OCI-LY7 (cell line): Measurements from ENCODE around the gene LRRFIP1.

ENCODE experiments used
- EZH2phosphoT487 ChIP-seq: fragments of 200-600 bp; sonication (generic); IDR thresholded peaks from 2 replicates; pipeline ENCODE4 v1.6.1; 2018; ENCODE audit warnings: low read depth, borderline replicate concordance, mild to moderate bottlenecking, mixed run types, antibody characterized with exemption, low read length, moderate library complexity, mixed read lengths
- TF ChIP-seq, protein P1 (sequence below): fragments of 200-600 bp; sonication (generic); conservative IDR thresholded peaks from 2 replicates; pipeline ENCODE4 v1.5.1; 2014; ENCODE audit warnings: mild to moderate bottlenecking, antibody characterized with exemption, low read length, moderate library complexity, mixed read lengths

DNA sequence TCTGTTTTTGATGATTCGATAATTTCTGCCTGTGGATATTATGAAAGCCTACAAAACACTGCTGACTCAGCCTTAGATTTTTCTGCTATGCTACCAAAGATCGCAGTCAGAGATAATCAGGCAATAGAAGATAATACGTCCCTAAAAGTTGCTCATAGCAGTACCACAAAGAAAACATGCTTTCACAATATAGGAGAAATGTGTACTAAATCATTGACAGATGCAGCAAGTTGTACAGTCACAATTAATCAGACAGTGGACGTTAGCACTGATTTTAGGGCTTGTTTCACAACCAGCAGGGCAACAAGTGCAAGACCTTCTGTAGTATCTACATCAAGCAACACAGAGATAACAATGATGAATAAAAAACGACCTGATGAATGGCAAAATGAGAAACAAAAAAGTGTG, 190.7 kb downstream of the LRRFIP1 start:
- TF ChIP-seq, protein P1, sequence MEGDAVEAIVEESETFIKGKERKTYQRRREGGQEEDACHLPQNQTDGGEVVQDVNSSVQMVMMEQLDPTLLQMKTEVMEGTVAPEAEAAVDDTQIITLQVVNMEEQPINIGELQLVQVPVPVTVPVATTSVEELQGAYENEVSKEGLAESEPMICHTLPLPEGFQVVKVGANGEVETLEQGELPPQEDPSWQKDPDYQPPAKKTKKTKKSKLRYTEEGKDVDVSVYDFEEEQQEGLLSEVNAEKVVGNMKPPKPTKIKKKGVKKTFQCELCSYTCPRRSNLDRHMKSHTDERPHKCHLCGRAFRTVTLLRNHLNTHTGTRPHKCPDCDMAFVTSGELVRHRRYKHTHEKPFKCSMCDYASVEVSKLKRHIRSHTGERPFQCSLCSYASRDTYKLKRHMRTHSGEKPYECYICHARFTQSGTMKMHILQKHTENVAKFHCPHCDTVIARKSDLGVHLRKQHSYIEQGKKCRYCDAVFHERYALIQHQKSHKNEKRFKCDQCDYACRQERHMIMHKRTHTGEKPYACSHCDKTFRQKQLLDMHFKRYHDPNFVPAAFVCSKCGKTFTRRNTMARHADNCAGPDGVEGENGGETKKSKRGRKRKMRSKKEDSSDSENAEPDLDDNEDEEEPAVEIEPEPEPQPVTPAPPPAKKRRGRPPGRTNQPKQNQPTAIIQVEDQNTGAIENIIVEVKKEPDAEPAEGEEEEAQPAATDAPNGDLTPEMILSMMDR = no peak
- TF ChIP-seq EZH2phosphoT487 = no peak
